ENCODE results near the gene NTM. TPM values are rescaled to one million over a fixed set of nuclear protein-coding genes. Genes with fewer than 3 reads are reported as not detected.

The NTM gene
- total RNA-seq, 2 donors from 2014 or later = not detected

DNA sequence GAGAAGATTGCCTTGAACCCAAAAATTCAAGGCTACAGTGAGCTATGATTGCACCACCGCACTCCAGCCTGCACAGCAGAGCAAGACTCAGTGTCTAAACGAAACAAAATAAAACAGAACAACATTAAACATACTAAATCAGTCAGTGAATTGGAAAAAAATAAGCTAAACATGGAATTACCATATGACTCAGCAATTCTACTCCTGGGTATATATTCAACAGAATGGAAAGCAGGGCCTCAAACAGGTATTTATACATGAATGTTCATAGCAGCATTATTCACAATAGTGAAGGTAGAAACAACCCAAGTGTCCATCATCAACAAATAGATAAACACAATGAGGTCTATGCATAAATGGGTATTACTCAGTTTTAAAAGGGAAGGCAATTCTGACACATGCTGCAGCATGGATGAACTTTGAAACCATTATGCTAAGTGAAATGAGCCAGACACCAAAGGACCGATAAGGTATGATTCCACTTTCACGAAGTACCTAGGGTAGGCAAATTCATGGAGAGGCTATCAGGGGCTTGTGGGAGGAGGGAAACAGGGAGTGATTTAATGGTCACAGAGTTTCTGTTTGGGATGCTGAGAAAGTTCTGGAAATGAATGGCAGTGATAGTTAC lies 15.5 kb downstream of the NTM start:
- ATAC-seq (ENCODE audit: insufficient number of reproducible peaks, low FRiP score, low read depth) = no peak
- TF ChIP-seq, protein P1, sequence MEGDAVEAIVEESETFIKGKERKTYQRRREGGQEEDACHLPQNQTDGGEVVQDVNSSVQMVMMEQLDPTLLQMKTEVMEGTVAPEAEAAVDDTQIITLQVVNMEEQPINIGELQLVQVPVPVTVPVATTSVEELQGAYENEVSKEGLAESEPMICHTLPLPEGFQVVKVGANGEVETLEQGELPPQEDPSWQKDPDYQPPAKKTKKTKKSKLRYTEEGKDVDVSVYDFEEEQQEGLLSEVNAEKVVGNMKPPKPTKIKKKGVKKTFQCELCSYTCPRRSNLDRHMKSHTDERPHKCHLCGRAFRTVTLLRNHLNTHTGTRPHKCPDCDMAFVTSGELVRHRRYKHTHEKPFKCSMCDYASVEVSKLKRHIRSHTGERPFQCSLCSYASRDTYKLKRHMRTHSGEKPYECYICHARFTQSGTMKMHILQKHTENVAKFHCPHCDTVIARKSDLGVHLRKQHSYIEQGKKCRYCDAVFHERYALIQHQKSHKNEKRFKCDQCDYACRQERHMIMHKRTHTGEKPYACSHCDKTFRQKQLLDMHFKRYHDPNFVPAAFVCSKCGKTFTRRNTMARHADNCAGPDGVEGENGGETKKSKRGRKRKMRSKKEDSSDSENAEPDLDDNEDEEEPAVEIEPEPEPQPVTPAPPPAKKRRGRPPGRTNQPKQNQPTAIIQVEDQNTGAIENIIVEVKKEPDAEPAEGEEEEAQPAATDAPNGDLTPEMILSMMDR (IDR thresholded peaks at IDR 0.05) = no peak

DNA sequence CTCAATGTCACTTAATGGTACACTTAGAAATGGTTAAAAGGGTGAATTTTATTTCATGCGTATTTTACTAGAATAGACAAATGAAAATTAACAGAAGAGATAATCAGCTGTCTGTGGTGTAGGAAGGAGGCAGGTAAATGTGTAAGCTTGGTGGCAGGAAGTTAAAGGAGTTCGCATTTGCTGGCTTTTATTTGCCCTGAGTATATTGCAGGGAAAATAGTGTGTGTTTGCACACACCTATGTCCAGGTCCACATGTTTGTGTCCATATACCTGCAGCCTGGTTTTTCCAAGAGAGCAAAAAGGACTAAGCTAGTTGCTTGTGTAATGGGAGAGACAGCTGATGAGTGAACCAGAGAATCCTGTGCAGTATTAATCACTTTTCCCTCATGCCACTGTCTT lies 16.0 kb downstream of the NTM start:
- H3K4me3 ChIP-seq = no peak overlapping the region
- H3K36me3 ChIP-seq = no peaks in the 10 kb centered on the region
- TF ChIP-seq, protein P1 (IDR thresholded peaks at IDR 0.05) = no peak
- no peaks in the 10 kb centered on the region for H3K4me1 ChIP-seq (ENCODE audit: control insufficient read depth in 1 of 2, low read depth in 2 of 2)
- H3K27ac ChIP-seq = no peak overlapping the region
- no peaks in the 10 kb centered on the region for H3K27me3 ChIP-seq (replicated peaks; ENCODE audit: insufficient read depth)
- no peak for DNase-seq (ENCODE audit: low spot score)
- no peaks in the 10 kb centered on the region for H3K9me3 ChIP-seq
- no peak for ATAC-seq (ENCODE audit: insufficient number of reproducible peaks, low FRiP score, low read depth)

More for the DNA sequence above, 15.5 kb downstream of the NTM start:
- DNase-seq (ENCODE audit: low spot score) = no peak
- Histone ChIP-seq H3K36me3 (no peaks in the 10 kb centered on the region), H3K27me3 (replicated peaks; ENCODE audit: insufficient read depth) (no peaks in the 10 kb centered on the region), H3K27ac (no peak overlapping the region), H3K9me3 (no peaks in the 10 kb centered on the region), H3K4me1 (ENCODE audit: control insufficient read depth in 1 of 2, low read depth in 2 of 2) (no peaks in the 10 kb centered on the region), H3K4me3 (no peak overlapping the region)

DNA sequence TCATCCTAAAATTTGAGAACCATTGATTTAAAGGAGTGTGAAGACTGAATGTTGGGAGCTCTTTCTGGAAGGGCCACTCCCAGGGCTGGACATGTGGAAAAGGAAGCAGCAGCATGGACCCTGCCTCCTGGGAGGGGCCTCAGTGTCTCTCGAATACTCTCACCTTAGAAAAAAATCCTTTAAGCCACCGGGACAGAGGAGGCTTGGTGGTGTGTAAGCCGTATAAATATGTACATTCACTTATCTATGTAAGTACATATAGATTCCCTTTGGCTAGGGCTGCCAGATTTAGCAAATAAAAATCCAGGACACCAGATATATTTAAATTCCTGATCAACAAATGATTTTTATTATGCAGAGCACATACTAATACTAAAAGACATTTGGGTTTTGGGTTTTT lies 17.6 kb downstream of the NTM start:
- Histone ChIP-seq H3K27ac (no peak overlapping the region), H3K27me3 (replicated peaks; ENCODE audit: insufficient read depth) (no peaks in the 10 kb centered on the region), H3K36me3 (no peaks in the 10 kb centered on the region), H3K4me3 (no peak overlapping the region), H3K4me1 (ENCODE audit: control insufficient read depth in 1 of 2, low read depth in 2 of 2) (no peaks in the 10 kb centered on the region), H3K9me3 (no peaks in the 10 kb centered on the region)
- TF ChIP-seq, protein P1 (IDR thresholded peaks at IDR 0.05) = no peak
- no peak for DNase-seq (ENCODE audit: low spot score)
- no peak for ATAC-seq (ENCODE audit: insufficient number of reproducible peaks, low FRiP score, low read depth)

DNA sequence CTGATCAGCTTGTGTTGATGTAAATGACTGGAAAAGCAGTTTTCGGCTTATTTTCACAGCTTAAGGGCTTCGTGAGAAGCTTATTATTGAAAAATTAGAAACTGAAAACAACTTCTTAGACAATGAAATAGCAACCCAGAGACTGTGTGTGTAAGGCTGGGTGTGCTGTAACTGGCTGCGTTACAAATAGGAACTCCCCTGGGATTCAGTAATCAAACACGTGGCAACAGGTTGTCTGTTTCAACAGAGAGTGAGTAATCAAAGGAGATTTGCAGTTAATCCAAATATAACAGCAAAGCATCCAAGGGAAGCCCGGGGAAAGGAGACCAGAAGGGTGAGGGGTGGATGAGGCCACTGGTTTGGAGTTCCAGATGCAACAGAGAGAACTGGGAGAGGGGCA lies 19.2 kb downstream of the NTM start:
- ATAC-seq (ENCODE audit: insufficient number of reproducible peaks, low FRiP score, low read depth) (no peak), DNase-seq (ENCODE audit: low spot score) (no peak)
- TF ChIP-seq, protein P1 (IDR thresholded peaks at IDR 0.05) = no peak
- H3K27me3 ChIP-seq (replicated peaks; ENCODE audit: insufficient read depth) = no peaks in the 10 kb centered on the region
- H3K36me3 ChIP-seq = no peaks in the 10 kb centered on the region
- no peak overlapping the region for H3K27ac ChIP-seq
- no peaks in the 10 kb centered on the region for H3K9me3 ChIP-seq
- no peaks in the 10 kb centered on the region for H3K4me1 ChIP-seq (ENCODE audit: control insufficient read depth in 1 of 2, low read depth in 2 of 2)
- H3K4me3 ChIP-seq = no peak overlapping the region

DNA sequence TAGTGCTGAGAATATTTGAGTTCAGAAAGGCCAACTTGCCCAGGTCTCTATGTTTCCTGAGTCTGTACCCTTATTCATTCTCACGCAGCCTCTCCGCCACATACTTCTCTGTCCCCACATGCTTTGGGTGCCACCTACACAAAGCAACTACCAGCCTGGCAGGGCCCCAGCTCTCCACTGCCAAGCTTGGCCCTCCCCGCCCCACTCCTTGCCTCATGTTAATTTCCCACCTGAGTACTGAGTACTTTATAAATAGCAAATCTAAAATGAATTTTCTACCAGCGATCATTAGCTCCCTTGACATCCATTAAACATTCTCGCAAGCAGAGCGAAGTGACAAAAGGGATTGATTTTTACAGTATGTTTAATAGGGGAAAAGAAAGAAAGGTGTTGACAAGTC lies 20.8 kb downstream of the NTM start:
- Histone ChIP-seq H3K27ac (no peak overlapping the region), H3K4me3 (no peak overlapping the region), H3K9me3 (no peaks in the 10 kb centered on the region), H3K36me3 (no peaks in the 10 kb centered on the region), H3K4me1 (ENCODE audit: control insufficient read depth in 1 of 2, low read depth in 2 of 2) (no peaks in the 10 kb centered on the region), H3K27me3 (replicated peaks; ENCODE audit: insufficient read depth) (no peaks in the 10 kb centered on the region)
- no peak for DNase-seq (ENCODE audit: low spot score)
- ATAC-seq (ENCODE audit: insufficient number of reproducible peaks, low FRiP score, low read depth) = no peak
- TF ChIP-seq, protein P1 (IDR thresholded peaks at IDR 0.05) = no peak
